Panc1 (cell line): Measurements from ENCODE around the gene ANKMY1.

Experiments
- TCF7L2 ChIP-seq: IDR thresholded peaks from 2 replicates; pipeline ENCODE4 v1.6.1; 2011; ENCODE audit warnings: mild to moderate bottlenecking, low read depth, low read length, inconsistent platforms
- TF ChIP-seq, protein P1 (sequence below): fragments of 450-650 bp; IDR thresholded peaks from 2 replicates; pipeline ENCODE4 v1.5.1; 2017; ENCODE audit warnings: mild to moderate bottlenecking

DNA sequence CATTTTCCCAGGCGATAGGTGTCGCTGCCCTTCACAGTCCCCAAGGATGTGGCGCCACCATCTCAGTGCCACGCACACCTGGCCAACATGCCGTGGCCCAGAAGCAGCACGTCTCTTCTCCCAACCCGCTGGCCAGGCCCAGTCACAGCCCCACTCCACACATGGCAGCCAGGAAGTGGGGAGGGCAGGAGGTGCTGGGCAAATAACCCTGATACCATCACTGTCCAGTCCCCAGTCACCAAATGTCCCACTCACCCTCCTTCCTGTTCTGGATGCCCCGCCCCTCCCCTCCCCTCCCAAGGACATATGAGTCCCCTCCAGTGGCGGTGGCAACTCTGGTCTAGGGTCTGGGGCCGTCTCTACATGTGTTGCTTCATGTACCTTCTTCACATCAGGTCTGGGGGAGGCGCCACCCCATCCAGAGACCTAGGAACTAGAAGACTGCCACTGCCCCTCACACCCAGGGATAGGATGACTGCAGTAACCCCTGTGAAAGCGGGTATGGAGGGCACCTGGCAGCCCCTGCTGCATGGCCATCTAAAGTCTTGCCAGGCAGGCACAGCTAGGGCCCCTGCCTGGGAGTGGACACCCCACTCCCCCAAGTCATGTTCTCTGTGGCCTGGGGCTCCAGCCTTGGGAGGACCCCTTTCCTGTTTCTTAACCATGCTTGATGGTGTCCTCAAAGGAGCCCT is 21.4 kb upstream of the ANKMY1 start:
- TF ChIP-seq, protein P1, sequence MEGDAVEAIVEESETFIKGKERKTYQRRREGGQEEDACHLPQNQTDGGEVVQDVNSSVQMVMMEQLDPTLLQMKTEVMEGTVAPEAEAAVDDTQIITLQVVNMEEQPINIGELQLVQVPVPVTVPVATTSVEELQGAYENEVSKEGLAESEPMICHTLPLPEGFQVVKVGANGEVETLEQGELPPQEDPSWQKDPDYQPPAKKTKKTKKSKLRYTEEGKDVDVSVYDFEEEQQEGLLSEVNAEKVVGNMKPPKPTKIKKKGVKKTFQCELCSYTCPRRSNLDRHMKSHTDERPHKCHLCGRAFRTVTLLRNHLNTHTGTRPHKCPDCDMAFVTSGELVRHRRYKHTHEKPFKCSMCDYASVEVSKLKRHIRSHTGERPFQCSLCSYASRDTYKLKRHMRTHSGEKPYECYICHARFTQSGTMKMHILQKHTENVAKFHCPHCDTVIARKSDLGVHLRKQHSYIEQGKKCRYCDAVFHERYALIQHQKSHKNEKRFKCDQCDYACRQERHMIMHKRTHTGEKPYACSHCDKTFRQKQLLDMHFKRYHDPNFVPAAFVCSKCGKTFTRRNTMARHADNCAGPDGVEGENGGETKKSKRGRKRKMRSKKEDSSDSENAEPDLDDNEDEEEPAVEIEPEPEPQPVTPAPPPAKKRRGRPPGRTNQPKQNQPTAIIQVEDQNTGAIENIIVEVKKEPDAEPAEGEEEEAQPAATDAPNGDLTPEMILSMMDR = no peak
- TF ChIP-seq TCF7L2 = no peak
